ENCODE results near the gene DPP6. TPM values are rescaled to one million over a fixed set of nuclear protein-coding genes. Genes with fewer than 3 reads are reported as not detected.

The DPP6 gene
- total RNA-seq, 4 donors from 2014 or later: 0.30 to 11.8 (median 10.7) TPM

DNA sequence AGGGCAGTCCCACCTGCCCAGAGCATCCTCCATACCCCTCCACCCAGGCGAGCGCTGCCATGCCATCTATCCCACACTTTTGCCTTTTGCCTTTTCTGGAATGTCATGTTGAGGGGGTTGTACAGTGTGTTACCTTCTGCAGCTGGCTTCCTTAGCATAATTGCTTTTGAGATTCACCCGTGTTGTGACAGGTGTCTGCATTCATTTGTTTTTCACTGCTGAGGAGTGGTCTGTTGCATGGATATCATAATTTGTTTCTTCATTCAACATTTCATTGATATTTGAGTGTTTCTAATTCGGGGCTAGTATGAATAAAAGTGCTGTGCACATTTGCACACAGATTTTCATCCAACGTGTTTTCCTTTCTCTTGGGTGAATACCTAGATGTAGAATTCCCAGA is 596.8 kb downstream of the DPP6 start:
- peaks cover 4% of the 10 kb centered on the region for H3K9me3 ChIP-seq
- WGBS: 65% methylated on average over 5 of the region's 5 CpGs
- no peak overlapping the region for H3K4me3 ChIP-seq
- no peak for DNase-seq (ENCODE audit: low spot score in 2 of 2)
- no peaks in the 10 kb centered on the region for H3K36me3 ChIP-seq
- H3K4me1 ChIP-seq: no peaks in the 10 kb centered on the region
- H3K27me3 ChIP-seq: no peaks in the 10 kb centered on the region
- no peak overlapping the region for H3K27ac ChIP-seq
- no peak for TF ChIP-seq POLR2AphosphoS5 (IDR thresholded peaks at IDR 0.05)
- no peak for TF ChIP-seq POLR2A (IDR thresholded peaks at IDR 0.05)
- TF ChIP-seq EP300 (IDR thresholded peaks at IDR 0.05): no peak
- TF ChIP-seq, protein P1, sequence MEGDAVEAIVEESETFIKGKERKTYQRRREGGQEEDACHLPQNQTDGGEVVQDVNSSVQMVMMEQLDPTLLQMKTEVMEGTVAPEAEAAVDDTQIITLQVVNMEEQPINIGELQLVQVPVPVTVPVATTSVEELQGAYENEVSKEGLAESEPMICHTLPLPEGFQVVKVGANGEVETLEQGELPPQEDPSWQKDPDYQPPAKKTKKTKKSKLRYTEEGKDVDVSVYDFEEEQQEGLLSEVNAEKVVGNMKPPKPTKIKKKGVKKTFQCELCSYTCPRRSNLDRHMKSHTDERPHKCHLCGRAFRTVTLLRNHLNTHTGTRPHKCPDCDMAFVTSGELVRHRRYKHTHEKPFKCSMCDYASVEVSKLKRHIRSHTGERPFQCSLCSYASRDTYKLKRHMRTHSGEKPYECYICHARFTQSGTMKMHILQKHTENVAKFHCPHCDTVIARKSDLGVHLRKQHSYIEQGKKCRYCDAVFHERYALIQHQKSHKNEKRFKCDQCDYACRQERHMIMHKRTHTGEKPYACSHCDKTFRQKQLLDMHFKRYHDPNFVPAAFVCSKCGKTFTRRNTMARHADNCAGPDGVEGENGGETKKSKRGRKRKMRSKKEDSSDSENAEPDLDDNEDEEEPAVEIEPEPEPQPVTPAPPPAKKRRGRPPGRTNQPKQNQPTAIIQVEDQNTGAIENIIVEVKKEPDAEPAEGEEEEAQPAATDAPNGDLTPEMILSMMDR (IDR thresholded peaks at IDR 0.05): no peak

- no peaks in the 10 kb centered on the region for H3K4me1 ChIP-seq
- WGBS: 77% methylated on average over 4 of the region's 5 CpGs
- H3K36me3 ChIP-seq: no peaks in the 10 kb centered on the region
- TF ChIP-seq POLR2AphosphoS5 (IDR thresholded peaks at IDR 0.05): no peak
- TF ChIP-seq, protein P1 (IDR thresholded peaks at IDR 0.05): no peak
- H3K9me3 ChIP-seq: peaks cover 4% of the 10 kb centered on the region
- H3K27ac ChIP-seq: no peak overlapping the region
- DNase-seq (ENCODE audit: low spot score in 2 of 2): no peak
- no peaks in the 10 kb centered on the region for H3K27me3 ChIP-seq
- no peak overlapping the region for H3K4me3 ChIP-seq
Observed at GRCh38 chr7:154649434-154649833, 597.2 kb downstream of the DPP6 start.

GRCh38 chr7:154650275-154650674 is 598.1 kb downstream of the DPP6 start:
- H3K9me3 ChIP-seq: peaks cover 4% of the 10 kb centered on the region
- H3K27me3 ChIP-seq: no peaks in the 10 kb centered on the region
- H3K4me1 ChIP-seq: no peaks in the 10 kb centered on the region
- H3K36me3 ChIP-seq: no peaks in the 10 kb centered on the region
- no peak overlapping the region for H3K4me3 ChIP-seq
- 58% methylated on average over 4 of the region's 4 CpGs for WGBS
- no peak for TF ChIP-seq POLR2A (IDR thresholded peaks at IDR 0.05)
- no peak for DNase-seq (ENCODE audit: low spot score in 2 of 2)
- no peak overlapping the region for H3K27ac ChIP-seq

DNA sequence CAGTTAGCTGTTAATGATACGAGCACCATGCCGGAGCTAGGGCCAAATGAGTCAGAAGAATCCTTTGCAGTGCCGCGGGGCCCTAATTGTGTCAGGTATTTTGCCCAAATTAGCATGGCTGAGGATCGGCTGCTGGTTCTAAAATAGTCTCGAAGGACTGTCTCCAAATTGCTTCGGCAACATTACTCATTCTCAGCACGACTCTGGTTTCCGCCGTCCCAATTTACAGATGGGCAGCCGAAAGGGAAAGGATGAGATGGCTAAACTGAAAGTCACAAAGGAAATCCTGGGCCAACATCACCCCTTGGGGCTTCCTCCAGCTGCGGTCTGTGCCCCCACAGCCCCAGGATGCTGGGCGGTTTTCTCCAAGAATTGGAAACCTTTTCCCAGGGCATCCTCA is 599.3 kb downstream of the DPP6 start:
- Histone ChIP-seq H3K9me3 (peaks cover 4% of the 10 kb centered on the region), H3K36me3 (no peaks in the 10 kb centered on the region), H3K27ac (no peak overlapping the region), H3K27me3 (no peaks in the 10 kb centered on the region), H3K4me1 (no peaks in the 10 kb centered on the region), H3K4me3 (no peak overlapping the region)
- TF ChIP-seq POLR2A (IDR thresholded peaks at IDR 0.05) (no peak), POLR2AphosphoS5 (IDR thresholded peaks at IDR 0.05) (no peak), EP300 (IDR thresholded peaks at IDR 0.05) (no peak)
- TF ChIP-seq, protein P1 (IDR thresholded peaks at IDR 0.05): no peak
- no peak for DNase-seq (ENCODE audit: low spot score in 2 of 2)
- WGBS: 81% methylated on average over 13 of the region's 13 CpGs

DNA sequence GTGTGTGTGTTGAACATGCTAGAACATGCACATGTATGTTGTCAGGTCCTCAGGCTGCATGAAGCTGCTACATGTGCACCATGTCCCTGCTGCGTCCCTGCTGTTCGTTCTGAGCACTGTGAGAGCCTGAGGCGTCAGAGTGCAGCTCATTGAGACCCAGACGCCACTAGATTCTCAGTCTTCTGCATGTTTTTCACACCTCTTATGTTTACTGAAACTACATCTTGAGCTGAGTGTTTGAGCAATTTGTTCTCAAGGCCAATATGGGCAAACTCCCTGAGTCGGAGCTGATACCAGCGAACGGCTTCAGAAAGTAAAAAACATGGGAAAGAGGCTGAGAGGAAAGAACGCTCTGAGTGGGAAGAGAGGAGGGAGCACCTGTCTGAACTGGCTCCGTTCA is 600.4 kb downstream of the DPP6 start:
- H3K36me3 ChIP-seq: no peaks in the 10 kb centered on the region
- H3K4me3 ChIP-seq: no peak overlapping the region
- no peaks in the 10 kb centered on the region for H3K4me1 ChIP-seq
- no peak overlapping the region for H3K27ac ChIP-seq
- DNase-seq (ENCODE audit: low spot score in 2 of 2): no peak
- TF ChIP-seq EP300 (IDR thresholded peaks at IDR 0.05) (no peak), POLR2AphosphoS5 (IDR thresholded peaks at IDR 0.05) (no peak), POLR2A (IDR thresholded peaks at IDR 0.05) (no peak)
- TF ChIP-seq, protein P1 (IDR thresholded peaks at IDR 0.05): no peak
- no peaks in the 10 kb centered on the region for H3K27me3 ChIP-seq
- H3K9me3 ChIP-seq: peaks cover 4% of the 10 kb centered on the region
- WGBS: 70% methylated on average over 9 of the region's 9 CpGs

DNA sequence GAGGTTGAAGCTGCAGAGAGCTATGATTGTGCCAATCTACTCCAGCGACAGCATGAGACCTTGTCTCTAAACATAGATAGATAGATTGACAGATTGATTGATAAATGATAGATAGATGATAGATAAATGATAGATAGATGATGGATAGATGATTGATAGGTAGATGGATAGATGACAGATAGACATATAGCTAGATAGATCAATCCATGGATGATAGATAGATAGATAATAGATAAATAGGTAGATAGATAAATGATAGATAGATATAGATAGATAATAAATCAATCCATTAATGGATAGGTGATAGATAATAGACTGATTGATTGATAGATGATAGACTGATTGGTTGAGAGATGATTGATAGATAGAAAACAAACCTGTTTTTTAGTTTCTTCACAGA is 601.1 kb downstream of the DPP6 start:
- no peak overlapping the region for H3K4me3 ChIP-seq
- no peaks in the 10 kb centered on the region for H3K4me1 ChIP-seq
- 86% methylated on average over 1 of the region's 1 CpG for WGBS
- DNase-seq (ENCODE audit: low spot score in 2 of 2): no peak
- H3K36me3 ChIP-seq: no peaks in the 10 kb centered on the region
- H3K9me3 ChIP-seq: peaks cover 9% of the 10 kb centered on the region
- H3K27me3 ChIP-seq: no peaks in the 10 kb centered on the region
- no peak overlapping the region for H3K27ac ChIP-seq
- TF ChIP-seq, protein P1 (IDR thresholded peaks at IDR 0.05): no peak
- TF ChIP-seq EP300 (IDR thresholded peaks at IDR 0.05) (no peak), POLR2AphosphoS5 (IDR thresholded peaks at IDR 0.05) (no peak), POLR2A (IDR thresholded peaks at IDR 0.05) (no peak)
